A549 (cell line): ENCODE data around the gene MYH10.

Source experiments
- CHD2 ChIP-seq: fragments of 150-350 bp; IDR thresholded peaks from 2 replicates; pipeline ENCODE4 v1.6.1; 2014; ENCODE audit warnings: low read length; ENCODE audit not compliant: partially characterized antibody
- CTCF ChIP-seq: fragments of >200 bp; sonication (Bioruptor Twin); formaldehyde crosslinking; IDR thresholded peaks from 3 replicates; pipeline ENCODE4 v1.5.1; 2016
- EP300 ChIP-seq, 2 experiments: fragments of >200 bp; sonication (Bioruptor Twin); formaldehyde crosslinking; IDR thresholded peaks; 2 replicates in 1 of 2; 3 replicates in 1 of 2; pipeline ENCODE4 v1.6.1; 2016 to 2017
- JUN ChIP-seq, 2 experiments: fragments of >200 bp; sonication (Bioruptor Twin); formaldehyde crosslinking; IDR thresholded peaks; 2 replicates in 1 of 2; 3 replicates in 1 of 2; pipeline ENCODE4 v1.6.1; 2016 to 2017
- JUNB ChIP-seq: fragments of >200 bp; sonication (Bioruptor Twin); formaldehyde crosslinking; IDR thresholded peaks from 2 replicates; pipeline ENCODE4 v1.6.1; 2016
- PBX3 ChIP-seq: IDR thresholded peaks from 2 replicates; pipeline ENCODE4 v1.6.1; 2012
- POLR2A ChIP-seq: IDR thresholded peaks from 2 replicates; pipeline ENCODE4 v1.6.1; 2012; ENCODE audit warnings: mild to moderate bottlenecking, low read length
- POLR2AphosphoS2 ChIP-seq: conservative IDR thresholded peaks from 2 replicates; pipeline ENCODE4 v1.6.1; 2012; ENCODE audit warnings: low read length, improper control_type of control experiment, inconsistent platforms
- REST ChIP-seq: fragments of 200-600 bp; sonication (generic); IDR thresholded peaks from 2 replicates; pipeline ENCODE4 v1.6.1; 2016; ENCODE audit warnings: antibody characterized with exemption, mild to moderate bottlenecking, moderate library complexity
- RFX5 ChIP-seq: fragments of 450-650 bp; IDR thresholded peaks from 2 replicates; pipeline ENCODE4 v1.7.1; 2014; ENCODE audit warnings: antibody characterized with exemption, mild to moderate bottlenecking, moderate library complexity
- ZC3H11A ChIP-seq: fragments of 450-650 bp; IDR thresholded peaks from 2 replicates; pipeline ENCODE4 v1.6.1; 2014; ENCODE audit warnings: antibody characterized with exemption, mild to moderate bottlenecking

GRCh38 chr17:8451933-8452614, 178.5 kb downstream of the MYH10 start:
- TF ChIP-seq POLR2A (no peak), JUNB (no peak), CTCF (no peak), CHD2 (no peak), PBX3 (no peak), ZC3H11A (no peak), JUN (IDR thresholded peaks at IDR 0.05) (no peak), REST (no peak), RFX5 (no peak), EP300 (IDR thresholded peaks at IDR 0.05) (no peak), POLR2AphosphoS2 (no peak)
